ENCODE data around the gene CYBC1.

CYBC1 gene

DNA sequence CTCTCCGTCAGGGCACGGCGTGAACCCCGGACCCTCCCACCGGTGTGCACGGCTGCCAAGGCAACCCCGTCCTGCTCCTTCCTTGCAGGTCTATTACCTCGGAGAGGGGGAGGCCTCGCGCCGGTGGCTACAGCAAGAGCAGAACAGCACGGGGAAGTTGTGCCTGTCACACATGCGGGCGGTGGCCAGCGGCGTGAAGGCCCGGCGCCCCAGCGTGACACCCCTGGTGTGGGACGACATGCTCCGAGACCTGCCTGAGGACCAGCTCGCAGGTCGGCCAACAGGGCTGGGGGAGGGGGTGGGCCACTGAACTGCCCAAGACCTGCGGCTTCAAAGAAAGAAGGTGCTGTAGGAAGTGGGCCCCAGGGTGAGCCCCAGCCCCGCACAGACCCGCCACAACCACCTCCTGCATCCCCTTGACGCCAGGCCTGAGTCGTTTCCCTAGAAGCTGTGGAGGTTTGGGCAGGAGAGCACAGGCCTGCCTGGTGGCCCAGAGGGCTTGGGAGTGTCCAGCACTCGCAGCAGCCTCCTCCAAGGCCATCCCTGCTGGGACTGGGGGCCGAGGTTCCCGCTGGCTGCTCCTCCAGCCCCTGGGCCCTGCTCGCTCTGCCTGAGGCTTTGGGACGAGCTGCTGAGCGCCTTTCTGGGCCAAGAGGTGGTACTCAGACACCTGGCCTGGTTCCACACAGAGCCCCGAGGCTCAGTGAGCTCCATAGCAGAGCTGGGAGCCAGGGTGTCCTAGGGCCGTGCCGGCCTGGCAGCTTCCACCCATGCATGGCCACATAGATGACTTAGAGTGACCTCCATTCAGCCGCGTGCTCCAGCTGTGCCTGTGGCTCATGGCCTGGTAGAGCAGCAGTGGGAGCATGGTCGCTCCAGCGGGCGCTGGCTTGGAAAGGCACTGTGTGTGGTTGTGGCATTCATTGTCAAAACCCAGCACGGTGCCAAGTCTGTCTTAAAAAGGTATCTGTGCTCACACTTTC lies 14.7 kb downstream of the CYBC1 start:
- Histone ChIP-seq H3K9me3 (ENCODE audit: severe bottlenecking) (no peaks in the 10 kb centered on the region), H3K36me3 (ENCODE audit: low read depth) (no peaks in the 10 kb centered on the region), H3K27ac (ENCODE audit: poor library complexity, severe bottlenecking) (no peak overlapping the region), H3K4me1 (ENCODE audit: insufficient read depth, poor library complexity, severe bottlenecking) (no peaks in the 10 kb centered on the region), H3K4me3 (ENCODE audit: severe bottlenecking) (no peak overlapping the region), H3K27me3 (ENCODE audit: insufficient read depth, poor library complexity, severe bottlenecking) (no peaks in the 10 kb centered on the region)
- TF ChIP-seq CTCF (IDR thresholded peaks at IDR 0.05; ENCODE audit: poor library complexity, severe bottlenecking): no peak
- DNase-seq (ENCODE audit: low spot score): no peak
- no peak; the same call in 2 of the 3 replicates for ATAC-seq (ENCODE audit: low read depth)

GRCh38 chr17:82435103-82435502 lies 15.4 kb downstream of the CYBC1 start:
- Histone ChIP-seq H3K27me3 (ENCODE audit: insufficient read depth, poor library complexity, severe bottlenecking) (no peaks in the 10 kb centered on the region), H3K36me3 (ENCODE audit: low read depth) (no peaks in the 10 kb centered on the region), H3K4me1 (ENCODE audit: insufficient read depth, poor library complexity, severe bottlenecking) (no peaks in the 10 kb centered on the region), H3K27ac (ENCODE audit: poor library complexity, severe bottlenecking) (no peak overlapping the region), H3K9me3 (ENCODE audit: severe bottlenecking) (no peaks in the 10 kb centered on the region), H3K4me3 (ENCODE audit: severe bottlenecking) (no peak overlapping the region)
- ATAC-seq (ENCODE audit: low read depth) (no peak), DNase-seq (ENCODE audit: low spot score) (no peak)
- TF ChIP-seq CTCF (IDR thresholded peaks at IDR 0.05; ENCODE audit: poor library complexity, severe bottlenecking): no peak

- H3K4me3 ChIP-seq (ENCODE audit: severe bottlenecking): no peak overlapping the region
- H3K4me1 ChIP-seq (ENCODE audit: insufficient read depth, poor library complexity, severe bottlenecking): no peaks in the 10 kb centered on the region
- DNase-seq (ENCODE audit: low spot score) (no peak), ATAC-seq (ENCODE audit: low read depth) (no peak)
- no peaks in the 10 kb centered on the region for H3K27me3 ChIP-seq (ENCODE audit: insufficient read depth, poor library complexity, severe bottlenecking)
- no peak overlapping the region for H3K27ac ChIP-seq (ENCODE audit: poor library complexity, severe bottlenecking)
- no peaks in the 10 kb centered on the region for H3K36me3 ChIP-seq (ENCODE audit: low read depth)
- H3K9me3 ChIP-seq (ENCODE audit: severe bottlenecking): no peaks in the 10 kb centered on the region
- TF ChIP-seq CTCF (IDR thresholded peaks at IDR 0.05; ENCODE audit: poor library complexity, severe bottlenecking): no peak
Observed at GRCh38 chr17:82434216-82434565, 16.4 kb downstream of the CYBC1 start.

DNA sequence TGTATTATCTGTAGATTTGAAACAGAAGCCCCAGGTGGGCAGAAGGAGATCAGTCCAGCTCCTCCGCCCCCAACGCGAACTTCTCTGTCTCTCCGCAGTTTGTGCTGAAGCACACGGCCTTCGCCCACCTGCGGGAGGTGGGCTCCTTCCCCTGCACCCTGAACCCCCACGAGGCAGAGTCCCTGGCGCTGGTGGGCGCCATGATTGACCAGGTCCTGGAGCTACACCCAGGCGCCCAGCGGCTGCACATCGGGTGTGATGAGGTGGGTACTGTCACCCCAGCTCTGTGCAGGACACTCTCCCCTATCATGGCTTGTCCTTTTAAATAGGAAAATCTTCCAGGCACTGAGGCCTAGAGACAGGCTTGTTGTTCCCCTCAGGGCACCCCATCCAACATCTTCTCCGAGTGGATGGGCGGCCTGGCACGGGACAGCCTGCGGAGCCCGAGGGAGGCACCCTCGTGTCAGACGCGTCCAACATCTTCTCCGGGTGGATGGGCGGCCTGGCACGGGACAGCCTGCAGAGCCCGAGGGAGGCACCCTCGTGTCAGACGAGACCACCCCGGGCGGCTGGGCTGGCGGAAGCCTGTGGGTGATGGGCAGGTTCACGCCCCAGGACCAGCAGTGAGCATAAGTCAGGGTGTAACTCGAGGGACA lies 16.9 kb downstream of the CYBC1 start:
- Histone ChIP-seq H3K36me3 (ENCODE audit: low read depth) (no peaks in the 10 kb centered on the region), H3K27ac (ENCODE audit: poor library complexity, severe bottlenecking) (no peak overlapping the region), H3K27me3 (ENCODE audit: insufficient read depth, poor library complexity, severe bottlenecking) (no peaks in the 10 kb centered on the region), H3K4me1 (ENCODE audit: insufficient read depth, poor library complexity, severe bottlenecking) (no peaks in the 10 kb centered on the region), H3K4me3 (ENCODE audit: severe bottlenecking) (no peak overlapping the region), H3K9me3 (ENCODE audit: severe bottlenecking) (no peaks in the 10 kb centered on the region)
- ATAC-seq (ENCODE audit: low read depth) (no peak), DNase-seq (ENCODE audit: low spot score) (no peak)
- no peak for TF ChIP-seq CTCF (IDR thresholded peaks at IDR 0.05; ENCODE audit: poor library complexity, severe bottlenecking)
